ENCODE data around the gene MYOM1.

MYOM1 gene

DNA sequence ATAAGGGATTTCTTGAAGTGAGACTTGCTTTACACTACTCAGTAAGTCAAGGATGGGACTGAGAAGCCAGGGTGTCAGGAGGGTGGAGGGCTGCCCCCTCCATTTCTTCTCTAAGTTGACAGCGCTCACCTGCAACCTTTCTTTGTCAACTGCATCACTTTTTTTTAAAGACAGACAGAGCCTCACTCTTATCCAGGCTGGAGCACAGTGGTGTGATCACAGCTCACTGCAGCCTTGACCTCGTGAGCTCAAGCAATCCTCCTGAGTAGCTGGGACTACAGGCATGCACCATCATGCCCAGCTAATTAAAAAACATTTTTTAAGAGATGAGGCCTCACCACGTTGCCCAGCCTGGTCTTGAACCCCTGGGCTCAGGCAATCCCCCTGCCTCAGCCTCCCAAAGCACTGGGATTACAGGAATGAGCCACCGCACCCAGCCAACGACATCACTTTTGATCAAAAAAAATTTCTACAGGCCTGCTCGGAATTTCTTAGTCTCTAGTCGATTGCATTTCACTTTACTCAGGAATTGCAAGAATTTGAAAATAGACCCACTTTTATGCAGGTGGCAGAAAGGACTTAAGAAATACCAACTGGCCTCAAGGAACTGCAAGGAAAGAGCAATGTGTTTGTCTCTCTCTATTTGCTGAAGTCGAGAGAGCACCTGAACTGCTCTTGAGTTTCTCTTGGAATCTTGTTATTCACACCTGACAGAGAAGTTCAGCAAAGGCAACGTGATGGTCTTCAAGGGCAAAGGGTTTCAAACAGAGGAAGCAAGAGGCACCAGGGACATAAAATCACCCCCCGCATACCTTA, 101.4 kb downstream of the MYOM1 start:
- DNase-seq (ENCODE audit: low read depth in 2 of 2), result no peak

DNA sequence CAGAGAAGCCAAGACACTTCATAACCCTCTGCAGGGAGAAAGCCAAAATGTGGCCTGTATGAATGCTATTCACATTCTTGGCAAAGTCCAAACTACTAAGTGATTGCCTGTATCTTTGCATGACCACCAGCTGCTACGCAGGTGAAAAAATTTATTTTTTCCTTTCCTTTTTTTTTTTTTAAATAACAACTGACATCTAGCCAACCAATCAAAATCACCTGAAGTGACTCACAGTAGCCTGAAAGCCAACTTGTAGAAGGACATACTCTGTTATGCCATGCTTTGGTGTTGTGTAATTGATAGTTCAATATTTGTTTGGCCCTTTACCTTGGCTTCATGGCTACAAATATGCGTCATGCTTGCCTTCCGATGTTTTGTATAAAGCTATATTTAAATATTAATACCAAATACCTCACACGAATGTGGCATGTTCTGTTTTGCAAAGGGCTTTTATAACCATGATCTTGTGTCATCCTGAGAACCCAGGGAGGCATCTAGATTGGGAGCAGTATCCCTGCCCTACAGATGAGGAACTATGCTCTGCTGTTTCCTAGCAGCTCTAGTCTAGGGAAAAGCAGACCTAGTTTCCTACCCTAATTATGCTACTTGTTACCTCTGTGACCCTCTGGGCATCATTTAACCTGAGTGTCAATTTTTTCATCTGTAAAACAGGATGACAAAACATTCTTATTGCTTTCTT, 102.1 kb downstream of the MYOM1 start:
- DNase-seq (ENCODE audit: low read depth in 2 of 2), result no peak

- no peak for DNase-seq (ENCODE audit: low read depth in 2 of 2)
Measured at GRCh38 chr18:3115447-3116030, 104.2 kb downstream of the MYOM1 start.

- DNase-seq (ENCODE audit: low read depth in 2 of 2), result no peak
Measured at GRCh38 chr18:3114451-3114850, 105.3 kb downstream of the MYOM1 start.

DNA sequence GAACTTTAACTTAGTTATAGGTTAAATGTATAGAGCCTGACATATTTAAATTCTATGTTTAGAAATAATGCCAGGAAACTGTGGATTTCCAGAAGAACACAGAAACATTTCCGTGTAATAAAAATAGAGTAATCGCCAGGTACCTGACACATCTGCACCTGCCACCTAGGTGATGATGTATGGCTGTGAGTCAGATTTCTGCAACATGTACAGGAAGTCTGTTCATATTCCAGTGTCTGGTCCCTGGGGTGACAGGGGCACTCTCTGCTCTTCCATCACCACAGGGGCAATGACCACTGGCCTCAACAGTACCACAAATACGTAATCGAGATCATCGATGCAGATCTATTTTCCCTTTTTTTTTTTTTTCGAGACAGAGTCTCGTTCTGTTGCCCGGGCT, 105.7 kb downstream of the MYOM1 start:
- no peak for DNase-seq (ENCODE audit: low read depth in 2 of 2)

DNA sequence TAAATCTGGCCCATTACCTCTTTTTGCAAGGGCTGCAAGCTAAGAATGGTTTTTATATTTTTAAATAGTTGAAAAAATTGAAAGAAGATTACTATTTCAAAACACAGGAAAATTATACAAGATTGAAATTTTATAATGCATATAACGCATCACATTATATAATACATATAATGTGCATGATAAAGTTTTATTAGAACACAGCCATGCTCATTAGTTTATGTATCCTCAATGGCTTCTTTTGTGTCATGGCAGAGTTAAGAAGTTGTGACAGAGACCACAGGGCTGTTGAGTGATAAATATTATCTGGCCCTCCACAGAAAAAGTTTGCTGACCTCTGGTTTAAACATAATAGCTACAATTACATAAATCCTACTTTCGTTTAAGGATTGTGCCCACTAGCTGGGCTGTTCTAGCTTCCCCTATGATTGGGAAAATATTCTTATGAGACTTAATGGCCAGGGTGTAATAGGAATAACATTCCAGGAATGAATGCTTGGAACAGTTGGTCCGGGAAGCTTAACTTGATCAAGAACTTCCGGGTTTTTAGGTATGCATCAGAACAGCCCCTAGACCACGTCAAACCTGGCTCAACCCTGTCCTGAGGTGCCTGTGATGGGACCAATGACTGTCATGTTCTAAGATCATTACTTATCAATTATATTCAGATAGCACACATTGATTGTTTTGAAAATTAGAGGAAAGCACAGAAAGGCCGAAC, 108.1 kb downstream of the MYOM1 start:
- no peak for DNase-seq (ENCODE audit: low read depth in 2 of 2)

DNA sequence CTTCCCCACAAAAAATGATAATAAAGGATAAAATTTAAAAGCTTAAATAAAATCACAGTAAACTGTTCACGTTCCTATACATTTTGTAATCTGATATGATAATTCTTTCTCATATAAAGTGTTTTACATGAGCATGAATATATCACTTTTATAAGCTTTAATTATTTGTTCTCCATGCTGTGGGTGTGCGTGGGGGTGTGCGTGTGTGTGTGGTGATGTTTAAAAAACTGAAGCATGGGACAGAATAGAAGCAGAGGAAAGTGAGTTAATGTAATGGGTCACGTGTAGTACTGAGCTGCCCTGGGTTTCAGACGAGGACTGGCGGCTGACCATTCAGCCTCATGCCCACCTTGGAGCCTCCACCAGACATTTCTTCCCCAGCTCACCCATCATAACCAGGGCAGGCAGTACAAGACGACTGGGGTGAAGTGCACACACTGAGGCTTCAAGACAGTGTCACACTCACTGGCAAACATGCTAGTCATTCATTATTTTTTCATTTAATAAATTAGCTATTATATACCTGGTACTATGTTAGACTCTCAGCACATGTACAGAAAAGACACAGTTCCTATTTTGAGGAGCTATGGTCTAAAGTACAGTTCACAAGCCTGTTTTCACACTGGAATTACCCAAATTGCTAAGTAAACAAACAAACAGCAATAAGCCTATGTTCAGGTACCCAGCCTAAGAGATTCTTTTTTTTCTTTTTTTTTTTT, 109.6 kb downstream of the MYOM1 start:
- no peak for DNase-seq (ENCODE audit: low read depth in 2 of 2)

- no peak for DNase-seq (ENCODE audit: low read depth in 2 of 2)
Measured at GRCh38 chr18:3107740-3108151, 112.0 kb downstream of the MYOM1 start.

DNA sequence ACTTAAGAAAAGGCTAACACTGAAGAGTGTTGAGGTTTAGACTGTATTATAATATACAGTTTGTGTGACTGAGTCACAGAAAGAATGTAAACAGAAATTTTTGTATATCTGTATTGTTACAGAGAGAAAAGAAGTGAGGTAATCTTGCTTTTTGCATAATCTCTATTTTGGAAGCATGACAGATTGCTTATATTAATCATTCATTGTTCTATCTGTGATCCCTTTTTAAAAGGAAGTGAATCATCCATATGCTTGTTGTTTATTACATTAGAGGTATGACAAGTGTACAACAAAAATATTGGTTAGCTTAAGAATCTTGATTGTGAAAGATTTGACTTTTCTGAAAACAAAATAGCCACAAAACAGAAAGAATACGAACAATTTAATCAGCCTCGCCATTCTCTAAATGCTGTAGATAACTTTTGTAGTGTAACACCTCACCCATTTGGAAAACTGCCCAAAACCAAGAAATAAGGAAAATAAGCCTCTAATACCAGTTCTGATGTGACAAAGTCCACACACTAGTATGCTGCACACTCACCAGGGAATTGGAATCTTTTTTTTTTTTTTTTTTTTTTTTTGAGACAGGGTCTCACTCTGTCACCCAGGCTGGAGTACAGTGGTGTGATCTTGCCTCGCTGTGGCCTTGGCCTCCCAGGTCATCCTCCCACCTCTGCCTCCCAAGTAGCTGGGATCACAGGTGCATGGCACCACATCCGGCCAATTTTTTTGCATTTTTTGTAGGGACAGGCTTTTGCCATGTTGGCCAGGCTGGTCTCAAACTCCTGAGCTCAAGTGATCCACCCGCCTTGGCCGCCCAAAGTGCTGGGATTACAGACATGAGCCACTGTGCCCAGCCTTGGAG, 115.3 kb downstream of the MYOM1 start:
- no peak for DNase-seq (ENCODE audit: low read depth in 2 of 2)

DNA sequence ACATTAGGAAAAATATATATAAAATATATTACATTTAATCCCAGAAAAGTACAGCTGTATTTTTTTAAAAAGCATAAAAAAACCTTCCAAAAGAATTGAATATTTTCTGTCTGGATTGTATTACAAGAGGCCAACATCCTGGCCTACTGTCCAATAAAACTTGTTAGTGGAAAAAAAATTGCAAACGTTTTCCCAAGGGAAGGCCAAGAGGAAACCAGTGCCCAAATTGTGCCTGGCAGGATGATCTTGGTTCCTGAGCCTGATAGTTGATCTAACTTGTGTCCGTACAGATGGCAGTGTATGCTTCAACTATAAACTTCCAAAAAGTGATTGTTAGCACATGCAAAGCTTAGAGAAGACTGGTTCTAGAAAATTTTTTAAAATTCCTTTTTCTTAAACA, 116.2 kb downstream of the MYOM1 start:
- no peak for DNase-seq (ENCODE audit: low read depth in 2 of 2)

DNA sequence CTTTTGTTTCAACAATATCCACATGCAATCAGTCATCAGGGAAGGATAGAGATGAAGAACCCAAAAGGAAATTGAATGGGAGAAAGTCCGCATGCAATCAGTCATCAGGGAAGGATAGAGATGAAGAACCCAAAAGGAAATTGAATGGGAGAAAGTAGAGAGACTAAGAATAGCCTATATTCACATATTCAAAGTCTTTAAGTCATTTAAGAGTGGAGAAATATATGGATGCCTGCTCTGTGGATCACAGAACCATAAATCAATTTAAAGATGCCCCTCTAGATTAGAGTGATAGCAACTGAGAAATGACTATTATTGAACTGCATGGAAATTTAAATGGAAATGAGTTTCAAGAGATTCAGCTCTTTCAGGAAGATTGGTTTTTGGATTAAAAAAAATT, 116.8 kb downstream of the MYOM1 start:
- no peak for DNase-seq (ENCODE audit: low read depth in 2 of 2)

DNA sequence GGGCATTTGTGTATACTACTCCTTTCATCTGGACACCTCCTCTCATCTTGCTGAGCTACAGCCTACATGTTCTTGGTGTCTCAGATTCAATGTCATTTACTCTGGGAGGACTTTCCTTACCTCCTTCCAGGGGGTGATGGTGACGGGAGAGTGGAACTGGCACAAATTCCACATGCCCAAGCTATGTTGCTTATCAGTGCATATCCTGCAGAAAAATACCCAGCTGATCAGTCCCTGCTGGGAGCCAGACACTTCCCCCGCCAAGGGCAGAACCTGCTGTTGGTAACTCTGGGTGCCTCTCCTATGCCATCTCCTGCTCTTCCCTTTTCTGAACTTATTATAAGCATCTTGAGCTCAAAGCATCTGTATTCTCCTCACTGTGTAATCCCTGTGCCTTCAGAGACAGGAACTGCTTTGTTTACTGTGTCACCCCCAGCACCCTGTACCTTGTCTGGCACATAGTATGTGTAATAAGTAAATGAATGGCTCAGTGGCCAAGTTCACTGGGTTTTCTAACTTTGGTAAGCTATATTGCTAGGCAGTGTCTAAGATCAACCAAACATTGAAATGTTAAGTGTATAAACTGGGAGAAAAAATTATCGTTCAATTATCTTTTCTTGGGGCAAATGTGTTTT, 119.2 kb downstream of the MYOM1 start:
- no peak for DNase-seq (ENCODE audit: low read depth in 2 of 2)

- DNase-seq (ENCODE audit: low read depth in 2 of 2), result no peak
Measured at GRCh38 chr18:3099327-3099726, 120.4 kb downstream of the MYOM1 start.

DNA sequence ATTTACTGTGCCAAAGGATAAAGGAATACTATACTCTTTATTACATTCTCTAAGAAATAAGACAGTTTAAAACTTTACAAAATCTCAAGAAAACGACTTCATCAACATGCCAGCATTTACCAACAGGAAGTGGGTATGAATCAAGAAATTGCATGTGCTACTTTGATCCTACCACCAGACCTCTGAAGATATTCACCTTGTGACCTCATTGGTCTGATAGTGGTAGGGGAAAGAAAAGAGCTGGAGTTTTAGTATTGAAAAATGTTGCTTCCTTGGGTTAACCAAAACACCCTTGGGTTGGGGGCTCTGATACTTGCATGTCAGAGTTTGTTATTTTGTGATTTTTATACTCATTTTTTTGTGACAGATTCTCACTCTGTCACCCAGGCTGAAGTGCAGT, 122.7 kb downstream of the MYOM1 start:
- no peak for DNase-seq (ENCODE audit: low read depth in 2 of 2)

DNA sequence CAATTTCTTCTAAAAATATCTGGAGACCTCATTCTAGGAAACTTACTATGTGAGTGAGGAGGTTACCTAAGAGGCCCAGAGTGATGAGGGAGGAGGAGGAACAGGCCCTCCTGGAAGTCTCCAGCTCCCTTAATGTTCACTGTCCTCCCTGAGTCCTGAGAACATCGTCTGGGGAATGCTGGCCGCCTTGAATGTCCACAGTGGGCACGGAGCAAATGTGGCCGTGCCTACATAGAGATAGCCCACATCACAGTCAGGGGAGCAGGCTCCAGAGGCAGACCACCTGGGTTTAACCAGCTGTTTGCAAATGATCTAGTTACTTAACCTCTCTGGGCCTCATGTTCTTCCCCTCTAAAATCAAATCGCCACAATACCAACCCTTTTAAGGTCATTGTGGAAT, 123.8 kb downstream of the MYOM1 start:
- no peak for DNase-seq (ENCODE audit: low read depth in 2 of 2)

DNA sequence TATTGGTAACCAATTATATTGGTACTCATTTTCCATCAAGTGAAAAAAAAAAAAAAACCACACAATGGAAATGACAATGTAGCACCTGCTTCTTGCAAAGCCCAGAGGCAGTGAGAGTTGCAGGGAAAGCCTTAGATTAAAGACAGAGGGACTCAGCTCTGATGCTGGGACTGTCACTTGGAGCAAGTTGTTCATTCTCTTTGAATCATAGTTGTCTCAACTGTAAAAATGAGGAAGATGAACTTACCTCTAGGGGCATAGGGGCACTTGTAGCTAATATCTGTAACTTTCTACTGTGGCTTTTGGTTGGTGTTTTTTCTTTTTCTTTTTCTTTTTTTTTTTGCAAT, 125.5 kb downstream of the MYOM1 start:
- DNase-seq (ENCODE audit: low read depth in 2 of 2), result no peak

DNA sequence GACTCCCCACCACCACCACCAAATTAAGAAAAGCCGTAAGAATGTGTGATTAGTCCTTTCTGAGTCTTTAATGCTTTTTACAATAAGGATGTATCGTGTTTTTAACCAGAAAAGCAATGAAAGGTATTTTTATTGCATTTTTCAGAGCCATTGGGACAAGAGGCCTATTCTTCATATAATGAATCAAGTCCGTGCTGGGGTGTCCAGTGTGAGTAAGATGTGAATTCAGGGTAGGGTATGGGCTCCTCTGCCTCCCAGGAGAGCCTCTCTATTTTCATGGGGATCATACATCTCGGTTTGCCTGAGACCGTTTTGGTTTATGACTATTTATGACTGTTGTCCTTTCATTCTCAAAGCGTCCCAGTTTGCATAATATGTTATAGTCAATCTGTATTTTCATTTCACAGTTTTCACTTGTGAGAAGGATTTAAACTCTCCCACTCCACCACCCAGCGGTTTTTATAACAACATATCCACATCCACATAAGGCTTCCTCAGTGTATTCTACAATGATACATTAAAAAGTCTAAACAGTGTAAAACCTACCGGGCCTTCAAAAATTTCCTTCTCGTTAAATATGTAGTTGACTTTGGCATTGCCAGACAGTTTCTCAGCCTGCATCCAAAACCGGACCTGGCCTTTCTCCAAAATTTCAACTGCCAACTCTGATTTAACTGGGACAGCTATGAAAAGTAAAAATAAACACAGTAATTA, 126.0 kb downstream of the MYOM1 start:
- DNase-seq (ENCODE audit: low read depth in 2 of 2), result no peak

DNA sequence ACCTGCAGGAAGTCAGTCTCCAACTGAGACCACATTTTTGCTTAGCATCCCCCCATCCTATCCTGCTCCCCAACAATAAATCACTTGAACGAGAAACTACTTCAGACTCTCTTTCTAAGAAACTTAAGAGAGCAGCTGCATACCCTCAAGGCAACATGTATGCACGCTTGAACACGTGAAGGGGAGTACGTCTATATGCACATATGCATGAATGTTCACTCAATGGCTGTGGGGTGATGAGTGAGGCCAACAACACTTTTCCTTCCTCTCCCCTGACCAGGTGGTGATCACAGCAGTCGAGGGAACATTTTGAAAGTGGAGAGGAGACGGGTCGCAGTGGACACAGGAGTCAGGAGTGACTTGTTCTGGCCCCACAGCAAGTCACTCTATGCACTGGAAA, 127.0 kb downstream of the MYOM1 start:
- no peak for DNase-seq (ENCODE audit: low read depth in 2 of 2)

GRCh38 chr18:3089579-3089978, 130.2 kb downstream of the MYOM1 start:
- DNase-seq (ENCODE audit: low read depth in 2 of 2), result no peak

DNA sequence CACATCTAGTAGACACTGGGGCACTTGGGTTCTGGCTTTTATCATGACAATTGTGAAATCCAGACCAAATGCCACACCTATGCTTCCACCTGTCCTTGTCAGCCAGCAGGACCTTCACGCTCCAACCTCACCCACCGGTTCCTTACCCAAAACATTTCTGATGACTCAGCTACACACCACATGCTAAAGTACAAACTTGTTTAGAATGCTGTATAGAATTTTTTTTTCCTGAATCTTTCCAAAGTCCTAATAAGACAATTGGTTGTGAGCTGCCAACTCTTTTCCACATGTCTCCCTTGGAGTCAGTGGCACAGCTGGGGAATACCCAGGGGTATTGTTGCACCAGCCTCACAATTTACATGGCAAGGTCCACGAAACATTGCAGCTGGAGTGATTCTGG, 131.3 kb downstream of the MYOM1 start:
- no peak for DNase-seq (ENCODE audit: low read depth in 2 of 2)
